Thoracic aorta (tissue), 2 donors: Measurements from ENCODE around the gene EPN1. TPM values are rescaled to one million over a fixed set of nuclear protein-coding genes. Genes with fewer than 3 reads are reported as not detected.

Experiments
- ATAC-seq: fragments of 150-250 bp; one replicate; pipeline ENCODE4 v1.8.0; 2017; ENCODE audit warnings: low read depth; ENCODE audit not compliant: insufficient number of reproducible peaks, low FRiP score
- DNase-seq: peaks from one replicate; pipeline ENCODE4 v3.0.0-alpha.2; 2020; ENCODE audit warnings: low spot score
- H3K27ac ChIP-seq, 2 donors: fragments of 200-600 bp; sonication (generic); 1 replicate in 1 of 2; 2 replicates in 1 of 2; pipeline ENCODE4 v1.5.1; 2016; ENCODE audit warnings: mild to moderate bottlenecking in 2 of 2, moderate library complexity in 2 of 2
- H3K27me3 ChIP-seq: fragments of 200-600 bp; sonication (generic); replicated peaks from 2 replicates; pipeline ENCODE4 v1.6.0; 2016; ENCODE audit warnings: mild to moderate bottlenecking; ENCODE audit not compliant: insufficient read depth
- H3K36me3 ChIP-seq: fragments of 200-600 bp; sonication (generic); one replicate; pipeline ENCODE4 v1.5.1; 2016
- H3K4me1 ChIP-seq, 2 donors: fragments of 200-600 bp; sonication (generic); 1 replicate in 1 of 2; 2 replicates in 1 of 2; pipeline versions ENCODE4 v1.5.1 to v1.6.0; 2016; ENCODE audit warnings: low read depth in 2 of 2, mild to moderate bottlenecking in 1 of 2; ENCODE audit not compliant: control insufficient read depth in 1 of 2
- H3K4me3 ChIP-seq: fragments of 200-600 bp; sonication (generic); 2 replicates; pipeline ENCODE4 v1.5.1; 2016; ENCODE audit warnings: mild to moderate bottlenecking
- H3K9me3 ChIP-seq: fragments of 200-600 bp; sonication (generic); 2 replicates; pipeline ENCODE4 v1.5.1; 2016
- CTCF ChIP-seq: fragments of 200-600 bp; sonication (generic); IDR thresholded peaks from one replicate; pipeline ENCODE4 v1.5.1; 2019; ENCODE audit warnings: antibody characterized with exemption
- total RNA-seq, 2 donors: library from RNA; depleted of rRNA; stranded (reverse); fragments of >200 nt; gene quantifications; one replicate each; pipeline versions ENCODE4 v1.1.0 to v1.2.3, GENCODE V29; 2016

EPN1 gene
- total RNA-seq, 2 donors from 2014 or later = 91.3 to 93.5 TPM

DNA sequence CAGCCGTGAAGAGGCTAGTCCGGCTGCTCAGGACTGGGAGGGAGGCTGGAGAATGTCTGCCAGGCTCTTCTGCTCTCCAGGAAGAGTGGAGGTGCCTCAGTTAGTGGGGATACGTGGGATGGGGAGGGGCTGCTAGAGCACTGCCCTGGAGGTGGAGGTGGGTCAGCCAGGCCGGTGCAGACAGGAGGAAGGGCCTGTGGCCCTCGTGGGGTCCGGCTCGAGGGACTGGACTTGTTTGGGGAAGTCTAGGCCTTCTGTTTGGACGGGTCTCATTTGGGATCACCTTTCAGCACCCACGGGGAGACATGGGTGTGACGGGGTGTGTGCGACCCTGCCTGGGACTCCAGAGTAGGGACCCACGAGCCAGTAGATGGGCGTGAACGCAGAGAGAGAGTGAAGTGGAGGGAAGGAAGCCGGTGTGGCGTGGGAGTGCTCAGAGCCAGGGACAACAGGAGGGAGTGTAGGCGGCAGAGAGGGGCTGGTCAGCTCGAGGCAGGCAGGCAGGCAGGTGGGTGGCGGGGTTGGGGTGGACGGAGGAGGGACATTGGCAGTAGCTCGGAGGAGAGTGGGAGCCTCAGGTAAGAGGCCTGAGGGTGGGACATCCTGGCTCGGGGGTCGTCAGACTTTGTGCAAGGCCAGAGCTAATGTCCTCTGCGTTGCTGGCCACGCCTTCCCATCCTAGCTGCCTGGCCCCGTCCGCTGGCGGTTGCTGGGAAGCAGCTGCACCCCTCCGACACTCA lies 11.5 kb downstream of the EPN1 start:
- TF ChIP-seq CTCF = no peak
- Histone ChIP-seq H3K27ac (no peak overlapping the region), H3K9me3 (no peaks in the 10 kb centered on the region), H3K27me3 (no peaks in the 10 kb centered on the region), H3K36me3 (peaks cover 45% of the 10 kb centered on the region), H3K4me3 (no peak overlapping the region), H3K4me1 (no peaks in the 10 kb centered on the region)
- no peak for DNase-seq
- no peak for ATAC-seq

DNA sequence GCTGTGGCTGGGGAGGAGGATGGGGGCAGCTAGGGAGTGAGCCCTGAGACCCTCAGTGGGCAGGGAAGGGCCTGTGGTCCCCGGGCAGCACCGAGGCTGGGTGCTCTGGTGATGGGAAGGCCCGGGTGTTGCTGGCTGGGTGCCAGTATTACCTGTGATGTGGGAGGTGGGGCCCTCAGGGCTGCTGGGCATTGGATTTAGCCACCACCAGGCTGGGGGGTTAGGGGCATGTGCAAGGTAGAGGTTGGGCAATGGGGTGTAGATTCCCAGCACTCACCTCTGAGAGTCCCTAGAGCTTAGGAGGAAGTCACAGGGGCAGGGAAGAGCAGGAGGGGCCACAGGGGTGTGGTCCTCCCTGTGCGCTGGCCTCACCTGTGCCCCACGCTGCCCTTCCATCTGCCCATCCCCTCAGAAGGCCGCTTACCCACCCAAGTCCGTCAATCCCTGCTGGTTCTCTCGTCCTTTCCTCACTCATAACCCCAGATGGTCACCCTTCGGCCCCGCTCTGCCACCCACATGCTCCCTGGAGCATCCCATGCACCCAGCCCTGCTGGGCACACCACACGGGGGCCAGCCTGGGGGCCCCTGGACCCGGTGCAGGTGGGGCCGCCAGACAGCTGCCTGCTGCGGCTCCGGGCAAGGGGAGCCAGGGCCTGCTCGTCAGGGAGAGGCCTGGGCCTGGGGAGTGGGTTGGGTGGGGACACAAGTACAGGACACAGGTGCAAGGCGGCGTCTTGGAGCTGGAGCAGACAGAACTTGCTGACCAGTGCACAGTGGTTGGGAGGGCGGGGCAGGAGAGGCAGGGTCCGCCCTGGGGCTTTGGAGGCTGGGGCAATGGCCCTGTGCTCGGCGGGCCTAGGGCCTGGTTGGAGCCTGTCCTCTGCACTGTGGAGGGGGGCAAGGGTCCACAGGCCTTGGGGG lies 12.5 kb downstream of the EPN1 start:
- no peaks in the 10 kb centered on the region for H3K9me3 ChIP-seq
- no peak for DNase-seq
- no peaks in the 10 kb centered on the region for H3K4me1 ChIP-seq
- H3K36me3 ChIP-seq = peaks cover 52% of the 10 kb centered on the region
- H3K27me3 ChIP-seq = no peaks in the 10 kb centered on the region
- H3K27ac ChIP-seq = no peak overlapping the region
- TF ChIP-seq CTCF = no peak
- no peak overlapping the region for H3K4me3 ChIP-seq
- ATAC-seq = no peak

DNA sequence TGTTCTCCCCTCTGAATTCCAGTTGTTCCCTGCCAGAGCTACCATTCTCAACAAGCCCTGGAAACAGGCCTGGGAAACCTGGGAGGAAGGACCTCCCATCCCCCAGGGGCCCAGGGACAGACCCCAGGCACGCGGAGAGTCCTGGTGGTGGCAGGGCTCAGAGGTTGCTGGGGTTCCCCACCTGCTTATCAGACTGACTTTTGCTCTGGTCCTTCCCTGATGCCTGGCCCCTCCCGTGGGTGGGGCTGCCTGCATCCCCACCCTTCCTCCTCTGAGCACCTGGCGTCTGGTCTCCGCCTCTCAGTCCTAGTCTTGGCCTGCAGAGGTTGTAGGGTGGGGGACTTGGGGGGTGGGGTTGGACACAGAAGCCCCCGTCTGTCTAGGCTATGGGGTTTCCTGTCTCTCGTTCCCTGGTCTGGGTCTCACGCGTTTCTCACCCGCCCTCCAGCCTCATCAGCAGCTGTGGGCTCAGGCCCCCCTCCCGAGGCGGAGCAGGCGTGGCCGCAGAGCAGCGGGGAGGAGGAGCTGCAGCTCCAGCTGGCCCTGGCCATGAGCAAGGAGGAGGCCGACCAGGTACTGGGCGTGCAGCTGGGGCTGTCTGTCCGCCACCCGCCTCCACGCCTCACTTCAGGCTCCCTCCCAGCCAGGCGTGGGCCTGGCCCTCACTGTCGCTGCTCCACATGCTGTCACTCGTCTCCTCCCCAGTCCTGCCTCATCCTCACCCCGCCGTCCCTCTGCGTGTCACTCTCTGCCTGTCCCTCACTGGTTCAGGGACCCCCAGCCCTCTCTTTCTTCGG lies 13.6 kb downstream of the EPN1 start:
- no peak for TF ChIP-seq CTCF
- DNase-seq (no peak), ATAC-seq (no peak)
- H3K9me3 ChIP-seq = no peaks in the 10 kb centered on the region
- no peaks in the 10 kb centered on the region for H3K27me3 ChIP-seq
- H3K36me3 ChIP-seq = peaks cover 61% of the 10 kb centered on the region
- H3K4me1 ChIP-seq = no peaks in the 10 kb centered on the region
- no peak overlapping the region for H3K4me3 ChIP-seq
- H3K27ac ChIP-seq = no peak overlapping the region

DNA sequence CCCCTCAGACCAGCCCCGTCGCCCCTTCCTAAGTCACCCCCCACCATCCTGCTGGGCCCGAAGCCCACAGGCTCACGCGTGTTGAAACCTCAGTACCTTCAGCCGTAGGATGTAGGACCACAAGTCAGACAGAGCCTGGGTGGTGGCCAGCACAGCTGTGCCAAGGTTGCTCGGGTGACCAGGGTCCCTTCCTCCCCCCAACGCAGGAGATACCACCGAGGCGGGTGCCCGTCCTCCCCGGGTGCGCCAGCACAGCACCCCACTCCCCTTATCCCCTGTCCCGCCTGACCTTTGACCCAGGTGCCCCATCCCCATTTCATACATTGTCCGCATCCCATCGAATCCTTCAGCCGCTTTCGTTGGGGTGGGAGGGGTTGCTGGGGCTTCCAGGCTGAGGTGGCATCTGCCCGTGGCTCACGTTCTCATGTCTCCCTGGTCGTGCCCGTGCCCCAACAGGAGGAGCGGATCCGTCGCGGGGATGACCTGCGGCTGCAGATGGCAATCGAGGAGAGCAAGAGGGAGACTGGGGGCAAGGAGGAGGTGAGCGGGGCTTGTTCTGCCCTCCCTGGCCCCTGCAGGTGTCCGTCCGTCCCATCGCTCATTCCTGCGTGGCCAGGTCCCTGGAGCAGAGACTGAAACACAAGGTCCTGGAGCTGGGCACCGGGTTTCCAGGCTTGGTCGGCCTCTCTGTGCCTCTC lies 14.5 kb downstream of the EPN1 start:
- H3K27ac ChIP-seq = no peak overlapping the region
- no peaks in the 10 kb centered on the region for H3K4me1 ChIP-seq
- no peak for TF ChIP-seq CTCF
- peaks cover 68% of the 10 kb centered on the region for H3K36me3 ChIP-seq
- no peak overlapping the region for H3K4me3 ChIP-seq
- ATAC-seq = no peak
- DNase-seq = no peak
- no peaks in the 10 kb centered on the region for H3K27me3 ChIP-seq
- H3K9me3 ChIP-seq = no peaks in the 10 kb centered on the region
